DMS114 treated with DMSO at 0.1 percent for 48 hours (cell line): ENCODE measurements around the gene IL23A.
A peak's percentile ranks its signal among the peaks of the same experiment; 100 is the strongest.
"Not testable (repeated sequence)": the region's sequence is repeated elsewhere in the genome, so short reads cannot be mapped to it uniquely, and the experiment has no call there.

ENCODE experiments used
- DNase-seq: peaks from one replicate; lab custom pipeline; 2025; ENCODE audit not compliant: unreplicated experiment; lab: John Stamatoyannopoulos, UW

The IL23A gene

GRCh38 chr12:56326126-56326525 is 12.6 kb upstream of the IL23A start:
- DNase-seq, result no peak

GRCh38 chr12:56326533-56326932 is 12.2 kb upstream of the IL23A start:
- no peak for DNase-seq

- no peak for DNase-seq
Observed at GRCh38 chr12:56330936-56331490, 7.7 kb upstream of the IL23A start.

- DNase-seq, result no peak
Observed at GRCh38 chr12:56332512-56333196, 6.0 kb upstream of the IL23A start.

GRCh38 chr12:56333197-56333678 is 5.4 kb upstream of the IL23A start:
- DNase-seq, result no peak

- DNase-seq, result peak; percentile 92
Observed at GRCh38 chr12:56333679-56334489, 4.8 kb upstream of the IL23A start, which contains the start of gene PAN2. TSS of gene PAN2 (minus strand) at chr12:56334000. CDS start at chr12:56333094, 906 bp downstream.

GRCh38 chr12:56334490-56334793 is 4.2 kb upstream of the IL23A start:
- DNase-seq, result no peak

- not testable (repeated sequence) for DNase-seq
Observed at GRCh38 chr12:56335527-56335926, 3.2 kb upstream of the IL23A start.

GRCh38 chr12:56336361-56337167 is 2.1 kb upstream of the IL23A start:
- DNase-seq, result no peak

- no peak for DNase-seq
Observed at GRCh38 chr12:56337753-56338251, 882 bp upstream of the IL23A start.

- DNase-seq, result no peak
Observed at GRCh38 chr12:56339158-56339422, 406 bp downstream of the IL23A start.

GRCh38 chr12:56341616-56342015 is 2.9 kb downstream of the IL23A start:
- no peak for DNase-seq

- DNase-seq, result not testable (repeated sequence)
Observed at GRCh38 chr12:56342290-56342689, 3.6 kb downstream of the IL23A start.

GRCh38 chr12:56346675-56347074 is 8.0 kb downstream of the IL23A start:
- no peak for DNase-seq

GRCh38 chr12:56347255-56347654 is 8.6 kb downstream of the IL23A start:
- DNase-seq, result not testable (repeated sequence)

GRCh38 chr12:56348776-56349175 is 10.1 kb downstream of the IL23A start:
- no peak for DNase-seq

- no peak for DNase-seq
Observed at GRCh38 chr12:56350662-56351061, 12.0 kb downstream of the IL23A start.

GRCh38 chr12:56351325-56351724 is 12.6 kb downstream of the IL23A start:
- DNase-seq, result no peak

GRCh38 chr12:56358836-56359532 is 20.3 kb downstream of the IL23A start:
- DNase-seq, result no peak

- peak; percentile 99 for DNase-seq
Observed at GRCh38 chr12:56359851-56360767, 21.4 kb downstream of the IL23A start, which contains the start of gene STAT2. TSS of gene STAT2 (minus strand) at chr12:56360107. CDS start at chr12:56356571, 3,536 bp downstream.
